Measurements from ENCODE around the gene TM9SF1.

The TM9SF1 gene

GRCh38 chr14:24195186-24196070, at the start of gene TM9SF1:
Gene TM9SF1 (minus strand): TSS chr14:24195441. CDS start chr14:24195019, 422 bp downstream.
- no peak for TF ChIP-seq CTCF (conservative IDR thresholded peaks at IDR 0.05; ENCODE audit: low read length)
- peak; percentile 89 for DNase-seq (ENCODE audit: low read depth)
- peak within 1 kb of the TSS; percentile 93 for H3K4me3 ChIP-seq (ENCODE audit: low read length)

- peak overlapping the region; percentile 94 for H3K4me3 ChIP-seq (ENCODE audit: low read length)
- no peak for TF ChIP-seq CTCF (conservative IDR thresholded peaks at IDR 0.05; ENCODE audit: low read length)
- no peak for DNase-seq (ENCODE audit: low read depth)
Measured at GRCh38 chr14:24243336-24243836, 48.1 kb upstream of the TM9SF1 start.

GRCh38 chr14:24241829-24242443, 46.7 kb upstream of the TM9SF1 start:
- H3K4me3 ChIP-seq (ENCODE audit: low read length) = peak overlapping the region; percentile 94
- TF ChIP-seq CTCF (conservative IDR thresholded peaks at IDR 0.05; ENCODE audit: low read length) = peak; percentile 48
- DNase-seq (ENCODE audit: low read depth) = peak; percentile 89

- DNase-seq (ENCODE audit: low read depth) = no peak
- no peak for TF ChIP-seq CTCF (conservative IDR thresholded peaks at IDR 0.05; ENCODE audit: low read length)
- no peak overlapping the region for H3K4me3 ChIP-seq (ENCODE audit: low read length)
Measured at GRCh38 chr14:24240110-24240918, 45.1 kb upstream of the TM9SF1 start.

- no peak for TF ChIP-seq CTCF (conservative IDR thresholded peaks at IDR 0.05; ENCODE audit: low read length)
- no peak for DNase-seq (ENCODE audit: low read depth)
- no peak overlapping the region for H3K4me3 ChIP-seq (ENCODE audit: low read length)
Measured at GRCh38 chr14:24238527-24239037, 43.3 kb upstream of the TM9SF1 start.

GRCh38 chr14:24238123-24238522, 42.9 kb upstream of the TM9SF1 start:
- TF ChIP-seq CTCF (conservative IDR thresholded peaks at IDR 0.05; ENCODE audit: low read length) = no peak
- H3K4me3 ChIP-seq (ENCODE audit: low read length) = no peak overlapping the region
- no peak for DNase-seq (ENCODE audit: low read depth)
